Hepatocyte (in vitro differentiated cells): ENCODE measurements around the gene ADD2. TPM values are rescaled to one million over a fixed set of nuclear protein-coding genes. Genes with fewer than 3 reads are reported as not detected.

ENCODE experiments used
- DNase-seq: peaks from one replicate; pipeline ENCODE4 v3.0.0-alpha.2; 2016; ENCODE audit warnings: low spot score
- H2AFZ ChIP-seq: fragments of 200-600 bp; sonication (generic); 2 replicates; pipeline ENCODE4 v1.6.0; 2016; ENCODE audit warnings: antibody characterized with exemption, mild to moderate bottlenecking
- H3K27ac ChIP-seq: fragments of 200-600 bp; sonication (generic); 2 replicates; pipeline ENCODE4 v1.5.1; 2016; ENCODE audit warnings: mild to moderate bottlenecking
- H3K27me3 ChIP-seq: fragments of 200-600 bp; sonication (generic); 2 replicates; pipeline ENCODE4 v1.6.1; 2016
- H3K36me3 ChIP-seq: fragments of 200-600 bp; sonication (generic); replicated peaks from 2 replicates; pipeline ENCODE4 v1.5.1; 2016; ENCODE audit warnings: low read depth; ENCODE audit not compliant: insufficient read depth
- H3K4me1 ChIP-seq: fragments of 200-600 bp; sonication (generic); 2 replicates; pipeline ENCODE4 v1.5.1; 2016; ENCODE audit warnings: mild to moderate bottlenecking, moderate library complexity; ENCODE audit not compliant: insufficient read depth
- H3K4me2 ChIP-seq: fragments of 200-600 bp; sonication (generic); 2 replicates; pipeline ENCODE4 v1.6.0; 2016
- H3K4me3 ChIP-seq: fragments of 200-600 bp; sonication (generic); 2 replicates; pipeline ENCODE4 v1.5.1; 2016; ENCODE audit warnings: mild to moderate bottlenecking
- H3K79me2 ChIP-seq: fragments of 200-600 bp; sonication (generic); 2 replicates; pipeline ENCODE4 v1.6.0; 2017; ENCODE audit warnings: mild to moderate bottlenecking
- H3K9me2 ChIP-seq: fragments of 200-600 bp; sonication (generic); replicated peaks from 2 replicates; pipeline ENCODE4 v1.6.0; 2017; ENCODE audit warnings: mild to moderate bottlenecking; ENCODE audit not compliant: insufficient read depth
- H3K9me3 ChIP-seq: fragments of 200-600 bp; sonication (generic); 2 replicates; pipeline ENCODE4 v1.5.1; 2016; ENCODE audit warnings: low read depth, mild to moderate bottlenecking
- H4K20me1 ChIP-seq: fragments of 200-600 bp; sonication (generic); 2 replicates; pipeline ENCODE4 v1.6.0; 2016; ENCODE audit warnings: mild to moderate bottlenecking; ENCODE audit not compliant: insufficient read depth, poor library complexity, severe bottlenecking
- EZH2 ChIP-seq: fragments of 200-600 bp; sonication (generic); IDR thresholded peaks from 2 replicates; pipeline ENCODE4 v1.6.1; 2016; ENCODE audit warnings: antibody characterized with exemption, mild to moderate bottlenecking, borderline replicate concordance
- EZH2phosphoT487 ChIP-seq: fragments of 200-600 bp; sonication (generic); IDR thresholded peaks from one replicate; pipeline ENCODE4 v1.6.1; 2018; ENCODE audit warnings: antibody characterized with exemption, mild to moderate bottlenecking, low read depth, moderate library complexity; ENCODE audit not compliant: unreplicated experiment, severe bottlenecking
- WGBS: methylation state at CpG from one replicate; pipeline ENCODE4 v1.1.6; 2016; ENCODE audit warnings: low lambda C conversion rate; ENCODE audit errors: missing lambda C conversion rate; 5-methylcytosine and 5-hydroxymethylcytosine counted together
- polyA plus RNA-seq: library from polyadenylated mRNA; unstranded; fragments of >200 nt; fragmentation: Nextera tagmentation; extraction: Ambion mirVana; gene quantifications from 2 replicates; pipeline ENCODE4 v1.2.1, GENCODE V29; 2016
- total RNA-seq: library from RNA; depleted of rRNA; stranded (reverse); fragments of >200 nt; gene quantifications from 2 replicates; pipeline ENCODE4 v1.2.3, GENCODE V29; 2014
- TF ChIP-seq, protein P1 (sequence below): fragments of 200-600 bp; sonication (generic); IDR thresholded peaks from 2 replicates; pipeline ENCODE4 v1.5.1; 2016; ENCODE audit warnings: antibody characterized with exemption, mild to moderate bottlenecking; ENCODE audit not compliant: poor library complexity

The ADD2 gene, protein sequence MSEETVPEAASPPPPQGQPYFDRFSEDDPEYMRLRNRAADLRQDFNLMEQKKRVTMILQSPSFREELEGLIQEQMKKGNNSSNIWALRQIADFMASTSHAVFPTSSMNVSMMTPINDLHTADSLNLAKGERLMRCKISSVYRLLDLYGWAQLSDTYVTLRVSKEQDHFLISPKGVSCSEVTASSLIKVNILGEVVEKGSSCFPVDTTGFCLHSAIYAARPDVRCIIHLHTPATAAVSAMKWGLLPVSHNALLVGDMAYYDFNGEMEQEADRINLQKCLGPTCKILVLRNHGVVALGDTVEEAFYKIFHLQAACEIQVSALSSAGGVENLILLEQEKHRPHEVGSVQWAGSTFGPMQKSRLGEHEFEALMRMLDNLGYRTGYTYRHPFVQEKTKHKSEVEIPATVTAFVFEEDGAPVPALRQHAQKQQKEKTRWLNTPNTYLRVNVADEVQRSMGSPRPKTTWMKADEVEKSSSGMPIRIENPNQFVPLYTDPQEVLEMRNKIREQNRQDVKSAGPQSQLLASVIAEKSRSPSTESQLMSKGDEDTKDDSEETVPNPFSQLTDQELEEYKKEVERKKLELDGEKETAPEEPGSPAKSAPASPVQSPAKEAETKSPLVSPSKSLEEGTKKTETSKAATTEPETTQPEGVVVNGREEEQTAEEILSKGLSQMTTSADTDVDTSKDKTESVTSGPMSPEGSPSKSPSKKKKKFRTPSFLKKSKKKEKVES
- total RNA-seq (1.2 and 2.4 TPM in 2 replicates), polyA plus RNA-seq (0.74 and 0.90 TPM in 2 replicates)

- TF ChIP-seq EZH2 (no peak), EZH2phosphoT487 (peak; percentile 14)
- TF ChIP-seq, protein P1, sequence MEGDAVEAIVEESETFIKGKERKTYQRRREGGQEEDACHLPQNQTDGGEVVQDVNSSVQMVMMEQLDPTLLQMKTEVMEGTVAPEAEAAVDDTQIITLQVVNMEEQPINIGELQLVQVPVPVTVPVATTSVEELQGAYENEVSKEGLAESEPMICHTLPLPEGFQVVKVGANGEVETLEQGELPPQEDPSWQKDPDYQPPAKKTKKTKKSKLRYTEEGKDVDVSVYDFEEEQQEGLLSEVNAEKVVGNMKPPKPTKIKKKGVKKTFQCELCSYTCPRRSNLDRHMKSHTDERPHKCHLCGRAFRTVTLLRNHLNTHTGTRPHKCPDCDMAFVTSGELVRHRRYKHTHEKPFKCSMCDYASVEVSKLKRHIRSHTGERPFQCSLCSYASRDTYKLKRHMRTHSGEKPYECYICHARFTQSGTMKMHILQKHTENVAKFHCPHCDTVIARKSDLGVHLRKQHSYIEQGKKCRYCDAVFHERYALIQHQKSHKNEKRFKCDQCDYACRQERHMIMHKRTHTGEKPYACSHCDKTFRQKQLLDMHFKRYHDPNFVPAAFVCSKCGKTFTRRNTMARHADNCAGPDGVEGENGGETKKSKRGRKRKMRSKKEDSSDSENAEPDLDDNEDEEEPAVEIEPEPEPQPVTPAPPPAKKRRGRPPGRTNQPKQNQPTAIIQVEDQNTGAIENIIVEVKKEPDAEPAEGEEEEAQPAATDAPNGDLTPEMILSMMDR = peak; percentile 38
- H3K27me3 ChIP-seq = peaks cover 68% of the 10 kb centered on the region
- H2AFZ ChIP-seq = peak within 1 kb of the TSS; percentile 73
- peak; percentile 64 for DNase-seq
- H3K79me2 ChIP-seq = no peaks in the 10 kb centered on the region
- peak within 1 kb of the TSS; percentile 98 for H3K4me2 ChIP-seq
- 2% methylated on average over 42 of the region's 74 CpGs for WGBS
- H3K4me1 ChIP-seq = peaks cover 10% of the 10 kb centered on the region
- H3K36me3 ChIP-seq = no peaks in the 10 kb centered on the region
- no peak within 1 kb of the TSS for H3K27ac ChIP-seq
- no peaks in the 10 kb centered on the region for H4K20me1 ChIP-seq
- H3K4me3 ChIP-seq = peak within 1 kb of the TSS; percentile 37
- H3K9me3 ChIP-seq = no peaks in the 10 kb centered on the region
- no peaks in the 10 kb centered on the region for H3K9me2 ChIP-seq
Measured at GRCh38 chr2:70767699-70768589, at the start of gene ADD2. Gene ADD2 (minus strand): TSS chr2:70768200. CDS start chr2:70706408, 61,792 bp downstream.

DNA sequence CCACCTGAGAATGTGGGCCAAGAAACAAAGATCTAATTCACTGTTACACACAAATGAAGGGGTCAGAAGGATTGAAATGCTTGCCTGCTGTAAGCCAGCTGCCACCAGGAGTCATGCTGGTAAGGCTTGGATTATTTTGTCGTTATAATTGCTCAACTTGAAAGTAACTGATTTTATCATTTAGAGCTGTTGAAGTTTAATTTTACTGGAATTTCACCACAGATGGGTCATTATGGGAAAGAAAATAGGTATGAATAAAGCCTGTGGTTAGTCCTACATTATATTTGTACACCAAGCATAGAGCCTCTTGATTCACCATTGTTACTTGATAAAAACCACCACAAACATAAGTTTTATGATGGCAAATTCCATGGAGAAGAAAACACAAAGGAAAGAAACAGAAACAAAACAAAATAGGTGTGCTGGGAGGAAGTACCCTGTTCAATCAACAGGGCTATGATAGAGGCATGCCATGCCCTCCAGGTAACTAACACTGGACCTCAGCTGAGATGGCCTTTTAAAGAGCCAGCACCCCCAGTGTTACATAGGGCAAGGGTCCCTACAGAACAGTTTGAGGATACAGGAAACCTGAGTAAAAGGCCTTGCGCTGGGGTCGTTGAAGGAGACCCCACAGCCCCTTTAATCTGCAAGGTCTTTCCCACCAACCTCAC is 49.4 kb upstream of the ADD2 start:
- no peaks in the 10 kb centered on the region for H3K9me2 ChIP-seq
- TF ChIP-seq EZH2phosphoT487 (no peak), EZH2 (no peak)
- TF ChIP-seq, protein P1 = no peak
- H3K4me1 ChIP-seq = no peaks in the 10 kb centered on the region
- no peak overlapping the region for H2AFZ ChIP-seq
- no peaks in the 10 kb centered on the region for H3K27me3 ChIP-seq
- H3K4me3 ChIP-seq = no peak overlapping the region
- H3K79me2 ChIP-seq = no peaks in the 10 kb centered on the region
- H3K27ac ChIP-seq = no peak overlapping the region
- 90% methylated on average over 3 of the region's 3 CpGs for WGBS
- no peak for DNase-seq
- no peaks in the 10 kb centered on the region for H4K20me1 ChIP-seq
- no peaks in the 10 kb centered on the region for H3K36me3 ChIP-seq
- no peaks in the 10 kb centered on the region for H3K9me3 ChIP-seq
- no peak overlapping the region for H3K4me2 ChIP-seq

DNA sequence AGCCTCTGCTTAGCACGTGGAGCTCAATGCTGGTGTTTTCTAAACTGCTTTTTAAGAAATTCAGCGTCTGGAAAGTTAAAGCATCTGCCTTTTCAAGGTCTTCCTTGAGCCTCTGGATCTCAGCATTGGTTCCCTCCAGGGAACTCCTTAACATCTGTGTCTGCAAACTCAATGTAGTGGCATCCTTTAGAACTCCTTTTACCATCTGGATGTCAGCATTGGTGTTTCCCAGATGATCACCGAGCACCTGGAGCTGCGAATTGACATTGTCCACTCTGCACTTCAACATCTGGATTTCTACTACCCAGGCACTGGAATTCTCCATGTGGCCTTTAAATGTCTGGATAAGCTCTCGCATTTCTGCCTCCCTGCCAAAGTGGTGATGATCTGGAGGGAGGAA is 48.7 kb upstream of the ADD2 start:
- Histone ChIP-seq H3K4me1 (no peaks in the 10 kb centered on the region), H2AFZ (no peak overlapping the region), H3K27ac (no peak overlapping the region), H3K36me3 (no peaks in the 10 kb centered on the region), H3K4me2 (no peak overlapping the region), H3K4me3 (no peak overlapping the region), H3K9me2 (no peaks in the 10 kb centered on the region), H3K27me3 (no peaks in the 10 kb centered on the region), H3K9me3 (no peaks in the 10 kb centered on the region), H4K20me1 (no peaks in the 10 kb centered on the region), H3K79me2 (no peaks in the 10 kb centered on the region)
- WGBS = 67% methylated on average over 5 of the region's 5 CpGs
- TF ChIP-seq, protein P1 = no peak
- TF ChIP-seq EZH2phosphoT487 (no peak), EZH2 (no peak)
- DNase-seq = no peak
